Stomach (tissue), 4 donors: ENCODE measurements around the gene MRPL43.

Experiments
- POLR2A ChIP-seq, 4 donors: fragments of 450-650 bp; IDR thresholded peaks; one replicate each; pipeline ENCODE4 v1.6.1; 2016; ENCODE audit warnings: antibody characterized with exemption in 4 of 4, control low read depth in 2 of 4, mild to moderate bottlenecking in 1 of 4, moderate library complexity in 1 of 4
- POLR2AphosphoS5 ChIP-seq, 3 donors: sonication (generic); formaldehyde crosslinking; IDR thresholded peaks; one replicate each; pipeline ENCODE4 v1.6.1; 2016; ENCODE audit warnings: antibody characterized with exemption in 3 of 3
- TF ChIP-seq, protein P1 (sequence below), 7 experiments: fragments of 450-650 bp in 4 of 7; fragments of 200-600 bp in 3 of 7; sonication (generic) in 3 of 7; IDR thresholded peaks; one replicate each; pipeline ENCODE4 v1.5.1; 2016 to 2019; ENCODE audit warnings: antibody characterized with exemption in 7 of 7, control low read depth in 2 of 7, mild to moderate bottlenecking in 1 of 7

DNA sequence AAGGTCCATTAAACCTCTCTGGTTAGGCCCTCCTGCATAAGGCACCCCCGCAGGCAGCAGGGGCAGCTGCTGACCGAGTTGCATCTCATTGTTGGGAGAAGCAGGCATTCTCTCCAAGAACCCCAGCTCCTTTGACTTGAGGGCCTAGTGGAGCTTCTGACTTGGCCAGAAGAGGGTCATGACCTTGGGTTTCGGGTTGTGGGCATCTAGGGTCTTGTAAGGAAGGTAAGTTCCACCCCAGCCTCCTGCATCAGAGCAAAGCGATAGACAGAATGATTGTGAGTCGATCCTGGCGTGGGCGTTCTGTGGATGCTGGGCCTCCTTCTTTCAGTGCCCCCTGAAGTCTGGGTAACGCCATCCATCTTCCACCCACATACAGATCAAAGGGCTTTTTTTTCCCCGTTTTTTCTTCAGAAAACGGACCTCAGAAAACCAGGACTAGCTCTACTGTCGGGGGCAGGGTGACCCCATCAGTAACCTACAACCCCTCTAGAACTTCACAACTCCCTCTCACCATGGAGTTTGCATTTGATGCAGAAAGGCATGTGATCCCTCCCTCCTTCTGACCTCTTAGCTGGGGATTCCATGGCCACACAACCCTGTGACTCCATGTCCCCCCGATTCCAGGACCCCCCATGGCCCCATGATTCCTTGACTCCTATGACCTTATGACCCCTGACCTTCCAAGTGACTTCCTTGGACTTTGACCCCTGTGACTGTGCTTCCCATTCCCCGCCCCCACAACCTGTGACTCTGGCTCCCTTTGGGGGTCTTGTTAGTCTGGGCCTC lies 15.0 kb downstream of the MRPL43 start:
- TF ChIP-seq, protein P1, sequence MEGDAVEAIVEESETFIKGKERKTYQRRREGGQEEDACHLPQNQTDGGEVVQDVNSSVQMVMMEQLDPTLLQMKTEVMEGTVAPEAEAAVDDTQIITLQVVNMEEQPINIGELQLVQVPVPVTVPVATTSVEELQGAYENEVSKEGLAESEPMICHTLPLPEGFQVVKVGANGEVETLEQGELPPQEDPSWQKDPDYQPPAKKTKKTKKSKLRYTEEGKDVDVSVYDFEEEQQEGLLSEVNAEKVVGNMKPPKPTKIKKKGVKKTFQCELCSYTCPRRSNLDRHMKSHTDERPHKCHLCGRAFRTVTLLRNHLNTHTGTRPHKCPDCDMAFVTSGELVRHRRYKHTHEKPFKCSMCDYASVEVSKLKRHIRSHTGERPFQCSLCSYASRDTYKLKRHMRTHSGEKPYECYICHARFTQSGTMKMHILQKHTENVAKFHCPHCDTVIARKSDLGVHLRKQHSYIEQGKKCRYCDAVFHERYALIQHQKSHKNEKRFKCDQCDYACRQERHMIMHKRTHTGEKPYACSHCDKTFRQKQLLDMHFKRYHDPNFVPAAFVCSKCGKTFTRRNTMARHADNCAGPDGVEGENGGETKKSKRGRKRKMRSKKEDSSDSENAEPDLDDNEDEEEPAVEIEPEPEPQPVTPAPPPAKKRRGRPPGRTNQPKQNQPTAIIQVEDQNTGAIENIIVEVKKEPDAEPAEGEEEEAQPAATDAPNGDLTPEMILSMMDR (IDR thresholded peaks at IDR 0.05): no peak
- TF ChIP-seq POLR2A (IDR thresholded peaks at IDR 0.05) (no peak), POLR2AphosphoS5 (IDR thresholded peaks at IDR 0.05) (no peak)
